LNCaP clone FGC (cell line): ENCODE data around the gene TTPAL.

Experiments
- DNase-seq: peaks from one replicate; pipeline ENCODE4 v3.0.0-alpha.2; 2011; ENCODE audit warnings: low read depth
- H3K4me3 ChIP-seq: 2 replicates; pipeline ENCODE4 v1.5.1; 2011; ENCODE audit warnings: mild to moderate bottlenecking, low read depth, low read length, control low read depth
- TF ChIP-seq, protein P1 (sequence below): IDR thresholded peaks from 2 replicates; pipeline ENCODE4 v1.5.1; 2012; ENCODE audit warnings: mild to moderate bottlenecking; ENCODE audit not compliant: control insufficient read depth, insufficient read depth; ENCODE audit errors: extremely low read depth

The TTPAL gene

GRCh38 chr20:44450903-44451450, 24.7 kb upstream of the TTPAL start:
- DNase-seq: no peak
- no peak overlapping the region for H3K4me3 ChIP-seq
- TF ChIP-seq, protein P1, sequence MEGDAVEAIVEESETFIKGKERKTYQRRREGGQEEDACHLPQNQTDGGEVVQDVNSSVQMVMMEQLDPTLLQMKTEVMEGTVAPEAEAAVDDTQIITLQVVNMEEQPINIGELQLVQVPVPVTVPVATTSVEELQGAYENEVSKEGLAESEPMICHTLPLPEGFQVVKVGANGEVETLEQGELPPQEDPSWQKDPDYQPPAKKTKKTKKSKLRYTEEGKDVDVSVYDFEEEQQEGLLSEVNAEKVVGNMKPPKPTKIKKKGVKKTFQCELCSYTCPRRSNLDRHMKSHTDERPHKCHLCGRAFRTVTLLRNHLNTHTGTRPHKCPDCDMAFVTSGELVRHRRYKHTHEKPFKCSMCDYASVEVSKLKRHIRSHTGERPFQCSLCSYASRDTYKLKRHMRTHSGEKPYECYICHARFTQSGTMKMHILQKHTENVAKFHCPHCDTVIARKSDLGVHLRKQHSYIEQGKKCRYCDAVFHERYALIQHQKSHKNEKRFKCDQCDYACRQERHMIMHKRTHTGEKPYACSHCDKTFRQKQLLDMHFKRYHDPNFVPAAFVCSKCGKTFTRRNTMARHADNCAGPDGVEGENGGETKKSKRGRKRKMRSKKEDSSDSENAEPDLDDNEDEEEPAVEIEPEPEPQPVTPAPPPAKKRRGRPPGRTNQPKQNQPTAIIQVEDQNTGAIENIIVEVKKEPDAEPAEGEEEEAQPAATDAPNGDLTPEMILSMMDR: no peak

DNA sequence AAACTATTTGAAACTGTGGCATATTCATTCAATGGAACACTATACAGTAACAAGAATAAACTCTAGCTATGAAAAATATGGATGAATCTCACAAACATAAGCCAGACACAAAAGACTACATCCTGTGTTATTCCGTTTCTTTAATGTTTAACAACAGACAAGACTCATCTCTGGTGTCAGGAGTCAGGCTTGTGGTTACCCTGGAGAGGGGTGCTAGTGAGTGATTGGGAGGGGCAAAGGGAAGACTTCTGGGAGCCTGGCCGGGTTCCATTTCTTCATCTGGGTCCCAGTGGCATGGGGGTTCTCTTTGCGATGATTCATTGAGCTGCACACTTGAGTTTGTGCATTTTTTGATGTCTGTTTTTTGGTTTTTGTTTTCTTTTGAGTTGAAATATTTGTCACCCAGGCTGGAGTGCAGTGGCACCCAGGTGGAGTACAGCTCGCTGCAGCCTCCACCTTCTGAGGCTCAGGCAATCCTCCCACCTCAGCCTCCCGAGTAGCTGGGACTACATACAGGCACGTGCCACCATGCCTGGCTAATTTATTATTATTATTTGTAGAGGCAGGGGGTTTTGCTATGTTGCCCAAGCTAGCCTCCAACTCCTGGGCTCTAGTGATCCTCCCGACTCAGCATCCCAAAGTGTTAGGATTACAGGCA, 21.2 kb upstream of the TTPAL start:
- H3K4me3 ChIP-seq: no peak overlapping the region
- no peak for DNase-seq
- TF ChIP-seq, protein P1: no peak

GRCh38 chr20:44455126-44455525, 20.5 kb upstream of the TTPAL start:
- H3K4me3 ChIP-seq: no peak overlapping the region
- no peak for DNase-seq
- TF ChIP-seq, protein P1: no peak

GRCh38 chr20:44456611-44457010, 19.1 kb upstream of the TTPAL start:
- no peak for DNase-seq
- no peak overlapping the region for H3K4me3 ChIP-seq
- TF ChIP-seq, protein P1: no peak

DNA sequence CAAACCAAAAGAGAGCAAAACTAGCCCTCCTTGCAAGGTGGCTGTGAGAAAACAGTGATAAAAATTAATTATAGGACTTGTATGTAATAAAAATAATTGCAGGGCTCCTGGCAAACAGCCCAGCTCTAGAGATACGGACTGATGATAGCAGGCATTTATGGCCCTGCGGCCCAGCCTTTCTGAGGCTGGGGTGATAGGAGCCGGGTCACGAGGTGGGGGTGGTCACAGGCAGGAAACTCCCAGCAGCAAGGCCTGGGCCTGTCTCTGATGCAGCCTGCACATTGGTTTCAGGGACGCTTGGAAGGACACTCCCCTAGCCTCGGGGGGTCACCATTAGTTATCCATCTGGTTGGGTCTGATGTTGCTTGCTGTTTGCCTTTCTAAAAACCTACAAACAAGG, 18.7 kb upstream of the TTPAL start:
- no peak overlapping the region for H3K4me3 ChIP-seq
- TF ChIP-seq, protein P1: no peak
- peak; percentile 14 for DNase-seq

DNA sequence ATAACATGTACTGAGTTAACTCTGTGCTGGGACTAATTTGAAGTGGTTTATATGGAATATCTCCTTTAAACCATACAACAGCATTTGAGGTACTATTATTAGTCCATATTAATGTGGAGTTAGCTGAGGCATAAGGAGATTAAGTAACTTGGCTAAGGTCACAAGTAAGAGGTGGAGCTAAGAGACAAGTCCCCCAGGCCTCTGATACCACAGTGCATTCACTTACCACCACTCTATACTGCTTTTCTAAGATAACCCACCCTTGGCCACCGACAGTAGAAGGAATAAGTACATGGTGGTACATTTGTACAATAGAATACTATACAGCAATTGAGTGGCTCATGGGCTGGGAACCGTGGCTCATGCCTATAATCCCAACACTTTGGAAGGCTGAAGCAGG, 16.4 kb upstream of the TTPAL start:
- TF ChIP-seq, protein P1: no peak
- DNase-seq: no peak
- no peak overlapping the region for H3K4me3 ChIP-seq

DNA sequence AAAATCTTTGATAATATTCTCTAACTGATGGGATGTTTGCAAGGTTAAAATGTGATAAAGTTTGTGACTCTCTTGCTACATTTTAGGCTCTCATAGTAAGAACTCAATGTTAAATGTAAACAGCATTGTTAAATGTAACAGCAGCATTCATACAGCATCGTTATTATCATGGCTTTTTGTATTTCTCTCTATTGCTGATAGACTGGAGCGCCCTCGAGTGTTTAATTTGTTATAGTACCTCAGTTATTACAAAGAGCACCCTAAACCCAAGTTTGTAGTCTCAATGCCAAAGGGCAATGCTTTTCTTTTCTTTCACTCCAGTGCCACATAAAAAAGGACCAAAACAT, 14.9 kb upstream of the TTPAL start:
- no peak overlapping the region for H3K4me3 ChIP-seq
- TF ChIP-seq, protein P1: peak; percentile 42
- DNase-seq: peak; percentile 6
